ENCODE data around the gene LHX3. TPM values are rescaled to one million over a fixed set of nuclear protein-coding genes. Genes with fewer than 3 reads are reported as not detected.

LHX3 gene
- total and polyA plus RNA-seq, 10 of the 15 experiments (the other 5 are each of a cell fraction or from before 2014, with no cell fraction given) = not detected

DNA sequence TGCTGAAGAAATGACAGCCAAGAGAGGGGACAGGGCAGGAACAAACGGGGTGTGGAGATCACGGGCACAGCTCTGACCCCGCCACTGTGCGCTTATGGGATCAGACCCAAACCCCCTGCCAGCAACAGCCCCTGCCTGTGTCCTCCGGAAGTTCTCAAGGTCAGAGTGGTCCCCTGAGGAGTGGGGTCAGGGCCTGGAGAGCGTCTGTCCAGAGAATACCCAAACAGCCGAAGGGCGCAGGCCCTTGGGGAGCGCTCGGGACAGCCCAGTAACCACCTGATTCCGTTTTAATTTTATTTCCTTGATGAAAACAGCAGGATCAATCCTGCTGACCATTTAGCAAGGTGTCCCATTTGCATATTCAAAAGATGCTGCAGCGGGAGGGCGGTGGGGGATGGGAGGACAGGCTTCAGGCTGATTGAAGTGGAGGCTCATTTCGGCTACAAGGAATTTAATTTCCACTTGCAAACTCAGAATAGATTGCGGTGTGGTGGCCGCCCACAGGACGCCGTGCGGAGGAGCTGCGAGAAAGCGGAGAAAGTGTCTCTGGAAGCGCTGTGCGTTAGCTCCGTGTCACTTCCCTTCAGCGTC is 53.6 kb downstream of the LHX3 start:
- Histone ChIP-seq H3K27ac (ENCODE audit: control insufficient read depth, insufficient read depth) (no peak overlapping the region), H2AFZ (ENCODE audit: control insufficient read depth, low read depth, low read length) (no peak overlapping the region), H3K4me3 (no peak overlapping the region), H3K9ac (ENCODE audit: control insufficient read depth, insufficient read depth, low read length) (no peak overlapping the region), H3K27me3 (replicated peaks in 1 of 2; ENCODE audit: control insufficient read depth in 2 of 2, insufficient read depth in 2 of 2, low read length in 1 of 2) (peaks cover 0 to 2% of the 10 kb centered on the region in 2 experiments; a peak in 2 of 4 replicates), H4K20me1 (ENCODE audit: control insufficient read depth, insufficient read depth) (no peaks in the 10 kb centered on the region), H3K4me1 (ENCODE audit: control insufficient read depth, insufficient read depth, low read length) (no peaks in the 10 kb centered on the region), H3K4me2 (ENCODE audit: control insufficient read depth, insufficient read depth) (no peak overlapping the region), H3K9me3 (replicated peaks; ENCODE audit: control insufficient read depth, insufficient read depth, low read length) (no peaks in the 10 kb centered on the region), H3K36me3 (ENCODE audit: control insufficient read depth in 2 of 2, insufficient read depth in 2 of 2, low read length in 1 of 2) (no peaks in the 10 kb centered on the region), H3K79me2 (ENCODE audit: control insufficient read depth, insufficient read depth, low read length) (no peaks in the 10 kb centered on the region)
- DNase-seq (ENCODE audit: low read depth, low spot score) (no peak), ATAC-seq (no peak), FAIRE-seq (no peak)
- ChIA-PET RAD21 (ENCODE audit: unreplicated experiment) (no interaction called here), SMC1A (ENCODE audit: uncharacterized antibody, unreplicated experiment) (no interaction called here), CTCF (no interaction called here), POLR2A (no interaction called here)
- intact Hi-C loops (cut with micrococcal nuclease; ENCODE audit: unreplicated experiment) = no loop called here
- 61% methylated on average over 25 of the region's 25 CpGs for WGBS (ENCODE audit: insufficient coverage, insufficient replicate concordance, low lambda C conversion rate, missing lambda C conversion rate)
- in situ Hi-C loops (cut with MboI) = no loop called here
- TF ChIP-seq BMI1 (IDR thresholded peaks at IDR 0.05; ENCODE audit: borderline replicate concordance) (no peak), RB1 (IDR thresholded peaks at IDR 0.05; ENCODE audit: borderline replicate concordance) (no peak), POU2F2 (IDR thresholded peaks at IDR 0.05; ENCODE audit: borderline replicate concordance, low read depth, low read length) (peak; percentile 71; the same call in 1 of the 3 replicates), EGR1 (IDR thresholded peaks at IDR 0.05; ENCODE audit: borderline replicate concordance in 1 of 2, low read depth in 2 of 2, low read length in 2 of 2) (no peak), FOXK2 (IDR thresholded peaks at IDR 0.05) (no peak)
- TF ChIP-seq, protein P1, sequence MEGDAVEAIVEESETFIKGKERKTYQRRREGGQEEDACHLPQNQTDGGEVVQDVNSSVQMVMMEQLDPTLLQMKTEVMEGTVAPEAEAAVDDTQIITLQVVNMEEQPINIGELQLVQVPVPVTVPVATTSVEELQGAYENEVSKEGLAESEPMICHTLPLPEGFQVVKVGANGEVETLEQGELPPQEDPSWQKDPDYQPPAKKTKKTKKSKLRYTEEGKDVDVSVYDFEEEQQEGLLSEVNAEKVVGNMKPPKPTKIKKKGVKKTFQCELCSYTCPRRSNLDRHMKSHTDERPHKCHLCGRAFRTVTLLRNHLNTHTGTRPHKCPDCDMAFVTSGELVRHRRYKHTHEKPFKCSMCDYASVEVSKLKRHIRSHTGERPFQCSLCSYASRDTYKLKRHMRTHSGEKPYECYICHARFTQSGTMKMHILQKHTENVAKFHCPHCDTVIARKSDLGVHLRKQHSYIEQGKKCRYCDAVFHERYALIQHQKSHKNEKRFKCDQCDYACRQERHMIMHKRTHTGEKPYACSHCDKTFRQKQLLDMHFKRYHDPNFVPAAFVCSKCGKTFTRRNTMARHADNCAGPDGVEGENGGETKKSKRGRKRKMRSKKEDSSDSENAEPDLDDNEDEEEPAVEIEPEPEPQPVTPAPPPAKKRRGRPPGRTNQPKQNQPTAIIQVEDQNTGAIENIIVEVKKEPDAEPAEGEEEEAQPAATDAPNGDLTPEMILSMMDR (IDR thresholded peaks at IDR 0.05 in 2 of 3, conservative IDR thresholded peaks at IDR 0.05 in 1 of 3; ENCODE audit: control insufficient read depth in 2 of 3, extremely low read depth in 1 of 3, insufficient read depth in 1 of 3, low read depth in 3 of 3, low read length in 3 of 3) = no peak
- no TSS peak for BruUV-seq (replicated peaks)

Data from GM12878 (cell line).